ENCODE data around the gene DYSF. TPM values are rescaled to one million over a fixed set of nuclear protein-coding genes. Genes with fewer than 3 reads are reported as not detected.

The DYSF gene
- total and polyA plus RNA-seq, 2 donors (not counting 3 experiments of a cell fraction or from before 2014, with no cell fraction given) = 50.9 to 152 TPM

GRCh38 chr2:71691747-71692441 lies 238.5 kb downstream of the DYSF start:
- Histone ChIP-seq H3K9me1 (replicated peaks; ENCODE audit: control insufficient read depth, extremely low read depth, insufficient read depth, low read length) (no peaks in the 10 kb centered on the region), H3K36me3 (ENCODE audit: control insufficient read depth in 2 of 2, extremely low read depth in 1 of 2, insufficient read depth in 2 of 2, low read length in 2 of 2) (peaks cover 0 to 14% of the 10 kb centered on the region in 2 experiments), H3K4me3 (replicated peaks in 1 of 3; ENCODE audit: insufficient read depth in 1 of 3, low read depth in 1 of 3, low read length in 3 of 3) (no peak overlapping the region), H3K79me2 (ENCODE audit: control insufficient read depth, insufficient read depth, low read length) (no peaks in the 10 kb centered on the region), H3K4me1 (ENCODE audit: control insufficient read depth, extremely low read depth, insufficient read depth, low read length) (no peaks in the 10 kb centered on the region), H4K20me1 (replicated peaks; ENCODE audit: control insufficient read depth, extremely low read depth, insufficient read depth, low read length) (no peaks in the 10 kb centered on the region), H3K9ac (replicated peaks; ENCODE audit: extremely low read depth, insufficient read depth, low read length) (no peak overlapping the region), H3K27me3 (ENCODE audit: control insufficient read depth in 2 of 2, insufficient read depth in 2 of 2, low read length in 2 of 2) (no peaks in the 10 kb centered on the region), H3K4me2 (ENCODE audit: insufficient read depth, low read length) (no peak overlapping the region), H2AFZ (ENCODE audit: low read depth, low read length) (no peak overlapping the region), H3K27ac (ENCODE audit: insufficient read depth, low read depth, low read length) (no peak overlapping the region), H3K9me3 (replicated peaks; ENCODE audit: control insufficient read depth, insufficient read depth, low read length) (no peaks in the 10 kb centered on the region)
- intact Hi-C loops (cut with micrococcal nuclease) = no loop called here
- DNase-seq (ENCODE audit: low read depth, low spot score) (no peak), FAIRE-seq (no peak)
- dilution Hi-C loops (cut with MboI; ENCODE audit: extremely low pct_ligation_motif_present, low sequenced_read_pairs) = no loop called here
- TF ChIP-seq MAX (IDR thresholded peaks at IDR 0.05; ENCODE audit: insufficient read depth, insufficient read length) = no peak
- no peak for TF ChIP-seq POLR2AphosphoS5 (IDR thresholded peaks at IDR 0.05; ENCODE audit: insufficient read depth, low read depth, low read length)
- no peak for TF ChIP-seq EZH2 (IDR thresholded peaks at IDR 0.05; ENCODE audit: borderline replicate concordance, low read depth, low read length, severe bottlenecking)
- no peak for TF ChIP-seq FOS (IDR thresholded peaks at IDR 0.05; ENCODE audit: borderline replicate concordance, insufficient read depth, low read length)
- peak in 1 of 2 donors; percentile 25 for TF ChIP-seq CTCF (IDR thresholded peaks at IDR 0.05; ENCODE audit: extremely low read depth in 1 of 2, insufficient read depth in 1 of 2, low read depth in 1 of 2, low read length in 2 of 2)
- TF ChIP-seq POLR2A (IDR thresholded peaks at IDR 0.05; ENCODE audit: low read depth, low read length) = no peak
- POLR2A ChIA-PET = no interaction called here
- no TSS peak for BruUV-seq (replicated peaks)
- CTCF ChIA-PET = interaction anchor here (0.9 to 2.0 kb wide), 4 partner anchors 51 to 108 kb away, joined by 3 to 9 read pairs (median 4); no protein-coding TSS in a partner anchor

Data from endothelial cell of umbilical vein (primary cell).